NOMO-1 treated with DMSO at 0.1 percent for 48 hours (cell line): ENCODE data around the gene OR4K5.
A peak's percentile ranks its signal among the peaks of the same experiment; 100 is the strongest.
"Not testable (repeated sequence)": the region's sequence is repeated elsewhere in the genome, so short reads cannot be mapped to it uniquely, and the experiment has no call there.

Source experiments
- DNase-seq: peaks from one replicate; lab custom pipeline; 2025; ENCODE audit not compliant: unreplicated experiment; lab: John Stamatoyannopoulos, UW

The OR4K5 gene, protein sequence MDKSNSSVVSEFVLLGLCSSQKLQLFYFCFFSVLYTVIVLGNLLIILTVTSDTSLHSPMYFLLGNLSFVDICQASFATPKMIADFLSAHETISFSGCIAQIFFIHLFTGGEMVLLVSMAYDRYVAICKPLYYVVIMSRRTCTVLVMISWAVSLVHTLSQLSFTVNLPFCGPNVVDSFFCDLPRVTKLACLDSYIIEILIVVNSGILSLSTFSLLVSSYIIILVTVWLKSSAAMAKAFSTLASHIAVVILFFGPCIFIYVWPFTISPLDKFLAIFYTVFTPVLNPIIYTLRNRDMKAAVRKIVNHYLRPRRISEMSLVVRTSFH

DNA sequence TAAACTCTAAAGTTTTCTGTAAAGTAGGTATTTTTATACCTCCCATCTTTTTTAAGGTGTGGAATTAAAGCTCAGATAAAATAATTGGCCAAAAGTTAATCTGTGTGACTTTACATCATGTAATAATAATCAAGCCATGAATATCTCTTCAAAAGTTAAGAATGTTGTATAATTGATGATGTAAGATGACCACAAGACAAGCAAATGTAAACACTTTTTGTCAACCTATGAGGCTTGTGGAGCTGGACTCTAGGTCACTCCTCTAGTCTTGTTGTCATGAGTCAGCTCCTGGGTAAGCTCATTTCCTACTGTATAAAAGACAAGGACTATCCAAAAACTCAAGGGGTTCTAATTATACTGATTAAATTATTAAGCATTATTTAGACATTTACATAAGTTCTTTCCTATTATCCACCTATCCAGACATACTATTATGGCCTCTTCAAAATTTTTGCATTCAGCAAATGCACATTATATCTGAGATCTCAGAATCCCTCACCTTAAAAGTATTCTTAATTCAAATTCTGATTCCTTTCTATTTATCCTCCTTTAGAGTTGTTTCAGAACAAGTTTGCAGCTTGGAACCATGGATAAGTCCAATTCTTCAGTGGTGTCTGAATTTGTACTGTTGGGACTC lies at the start of gene OR4K5:
OR4K5 (plus strand) TSS at position 587 of the 637 bp plus-strand sequence; CDS start at position 587, 0 bp downstream.
- DNase-seq, result no peak

DNA sequence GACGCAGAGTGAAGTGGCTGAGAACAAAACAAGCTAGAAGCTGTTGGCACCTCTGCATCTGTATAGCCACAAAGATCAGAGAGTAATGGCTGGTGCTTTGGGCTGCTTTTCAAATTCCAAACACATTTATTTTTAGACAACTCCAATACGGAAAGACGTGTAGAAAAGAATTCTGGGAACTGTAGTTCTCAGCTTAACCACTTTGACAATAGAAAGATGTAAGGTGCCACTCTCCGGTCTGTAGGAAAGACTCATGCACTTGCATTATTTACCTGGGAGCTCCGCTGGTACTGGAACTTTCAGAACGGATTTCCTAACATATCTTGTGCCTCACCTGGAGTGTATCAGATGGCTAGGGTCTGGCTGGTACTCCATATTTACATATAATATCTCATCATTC lies 47.2 kb upstream of the OR4K5 start:
- DNase-seq, result no peak

DNA sequence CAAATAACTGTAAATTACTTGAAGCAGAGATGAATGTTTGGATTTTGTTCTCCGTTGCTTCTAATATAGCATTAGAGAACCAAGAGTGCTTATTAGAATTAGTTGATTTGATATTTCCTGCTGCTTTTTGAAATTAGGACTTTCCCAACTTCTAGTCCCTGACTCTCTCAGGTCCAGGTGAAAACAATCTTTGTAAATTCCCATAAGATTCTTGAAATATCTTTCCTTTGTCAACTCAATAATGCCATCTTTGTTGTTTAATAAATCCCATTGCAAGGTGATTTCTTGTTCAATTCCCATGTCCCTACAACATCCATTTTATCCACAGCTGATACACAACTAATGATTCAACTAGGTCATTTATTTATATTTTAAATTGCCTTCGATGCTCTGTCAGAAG lies 45.6 kb upstream of the OR4K5 start, which contains the start of gene OR4K2:
OR4K2 (plus strand) TSS at position 301 of the 400 bp plus-strand sequence. CDS start 1,126 bp downstream, outside the sequence.
- no peak for DNase-seq

DNA sequence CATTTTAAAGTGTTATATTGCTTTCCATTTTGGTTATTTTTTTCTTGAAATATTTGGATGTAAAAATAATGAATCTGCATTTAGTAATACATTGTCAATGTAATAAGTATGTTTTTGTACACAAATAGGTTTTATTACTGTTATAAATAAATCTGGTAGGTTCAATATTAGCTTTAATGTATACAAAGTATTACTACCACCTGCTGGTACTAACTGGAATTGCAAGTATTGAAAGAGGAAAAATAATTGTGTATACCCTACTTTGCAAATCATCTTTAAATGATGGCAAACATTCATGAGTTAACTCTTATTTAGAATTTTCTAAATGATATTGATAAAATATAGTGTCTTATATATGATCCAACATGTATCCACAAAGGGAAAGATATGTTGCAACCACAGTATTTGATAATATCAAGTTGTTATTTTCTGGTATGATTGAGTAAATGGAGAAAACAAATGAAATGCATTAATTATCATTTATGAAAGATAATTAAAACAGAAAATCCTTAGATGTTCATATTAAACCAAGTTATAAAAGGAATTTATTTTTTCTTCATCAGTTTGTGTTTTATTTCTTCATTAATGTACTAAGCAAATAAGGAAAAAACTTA lies 42.3 kb upstream of the OR4K5 start:
- no peak for DNase-seq

DNA sequence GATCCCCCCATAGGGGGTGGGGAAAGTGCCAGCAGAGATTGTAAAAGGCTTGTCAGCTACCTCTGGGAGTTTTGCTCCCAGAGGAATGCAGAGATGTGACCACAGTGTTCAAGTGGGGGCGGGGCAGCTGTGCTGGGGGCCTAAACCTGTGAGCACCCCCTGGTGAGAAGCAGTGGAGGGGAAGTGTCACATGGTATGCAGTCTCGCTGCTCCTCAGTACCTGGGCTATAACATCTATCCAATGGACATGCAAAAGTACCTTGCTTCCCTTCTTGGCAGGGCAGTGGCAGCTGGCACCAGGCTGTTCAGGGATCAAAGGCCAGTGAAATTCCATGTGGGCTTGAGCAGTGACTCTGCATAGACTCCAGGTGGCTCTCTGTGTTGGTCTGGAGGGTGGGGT lies 25.1 kb upstream of the OR4K5 start:
- DNase-seq, result no peak

DNA sequence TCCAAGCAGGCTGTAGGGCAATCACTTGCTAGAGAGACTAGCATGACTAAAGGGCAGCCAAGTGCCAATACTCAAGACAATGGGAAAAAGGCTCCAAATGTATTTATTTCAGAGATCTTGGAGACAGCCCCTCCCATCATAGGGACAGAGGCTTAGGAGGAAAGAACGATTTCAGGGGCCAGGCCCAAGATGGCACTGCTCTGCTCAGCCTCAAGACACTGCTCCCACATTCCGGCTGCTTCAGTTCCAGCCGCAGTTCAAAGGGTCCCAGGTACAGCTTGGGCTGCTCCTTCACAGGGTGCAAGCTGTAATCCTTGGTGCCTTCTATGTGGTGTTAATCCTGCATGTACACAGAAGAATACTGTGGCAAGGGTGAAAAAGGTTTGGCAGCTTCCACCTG lies 19.4 kb upstream of the OR4K5 start:
- no peak for DNase-seq

DNA sequence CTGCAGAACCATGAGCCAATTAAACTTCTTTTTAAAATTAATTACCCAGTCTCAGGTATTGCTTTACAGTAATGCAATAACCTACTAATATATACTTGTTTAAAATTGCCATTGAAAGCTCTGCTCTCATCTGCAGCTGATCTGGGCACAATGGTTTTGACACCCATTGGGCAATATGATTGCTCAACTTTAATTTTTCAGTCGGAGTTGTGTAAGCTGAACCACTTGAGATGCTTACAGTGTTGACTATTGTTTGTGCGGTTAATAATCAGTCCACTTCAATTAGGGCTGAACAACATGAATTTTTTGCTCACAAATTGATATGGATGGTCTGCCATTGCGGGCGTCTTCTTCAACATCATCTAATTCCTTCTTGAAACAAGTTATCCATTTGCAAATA lies 18.0 kb upstream of the OR4K5 start:
- peak; percentile 76 for DNase-seq

DNA sequence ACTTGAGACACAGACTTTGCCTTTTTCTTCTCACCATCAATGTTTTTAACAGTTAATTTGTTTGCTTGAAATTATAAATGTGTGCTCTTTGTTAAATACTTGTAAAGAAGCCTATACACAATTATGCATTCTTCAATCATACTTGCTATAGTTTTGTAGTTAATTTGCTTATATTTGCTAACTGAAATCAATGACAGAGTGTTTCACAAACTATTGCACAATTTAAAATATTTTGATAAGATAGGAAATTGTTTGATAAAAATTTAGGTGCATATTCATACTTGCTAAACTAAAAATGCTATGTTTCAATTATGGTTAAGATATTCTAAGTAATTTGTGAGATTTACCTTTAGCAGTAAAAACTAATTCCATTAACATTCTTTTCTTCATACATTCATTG lies 13.7 kb upstream of the OR4K5 start:
- no peak for DNase-seq

DNA sequence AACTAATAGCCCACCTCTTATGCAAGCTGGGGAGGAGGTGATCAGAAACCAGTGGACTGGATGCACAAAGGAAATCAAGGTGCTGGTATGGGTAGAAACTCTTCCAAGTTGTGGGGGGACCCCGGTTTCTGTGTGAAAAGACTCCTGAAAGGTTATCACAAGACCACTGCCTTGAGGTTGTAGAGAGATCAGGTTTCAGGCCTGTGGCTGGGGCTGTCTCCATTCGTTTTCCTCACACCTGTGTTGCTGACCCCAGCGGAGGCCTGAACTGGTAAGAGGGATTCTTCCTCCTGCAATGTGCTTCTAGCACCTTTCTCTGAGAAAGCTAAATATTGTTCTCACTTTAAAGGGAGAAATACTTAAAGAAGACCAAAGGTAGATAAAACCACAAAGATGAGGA lies 9.3 kb upstream of the OR4K5 start:
- no peak for DNase-seq

DNA sequence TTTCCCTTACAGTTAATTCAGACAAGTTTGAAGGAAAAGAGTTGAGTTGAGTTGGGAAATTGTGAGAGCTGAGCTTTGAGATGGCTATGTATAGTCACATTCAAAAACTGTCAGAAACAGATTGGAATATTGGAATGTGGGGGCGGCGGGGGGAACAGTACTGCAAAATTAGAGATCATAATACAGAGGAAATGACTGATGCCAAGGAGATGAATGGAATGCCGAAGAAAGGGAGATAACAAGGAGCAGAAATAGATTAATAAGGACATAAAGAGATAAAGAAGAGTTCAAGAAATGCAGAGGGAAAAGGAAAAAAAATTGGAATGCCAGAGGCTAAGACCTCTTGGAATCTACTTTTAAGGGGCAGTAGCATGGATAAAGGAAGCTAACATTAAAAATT lies 3.2 kb upstream of the OR4K5 start:
- no peak for DNase-seq

DNA sequence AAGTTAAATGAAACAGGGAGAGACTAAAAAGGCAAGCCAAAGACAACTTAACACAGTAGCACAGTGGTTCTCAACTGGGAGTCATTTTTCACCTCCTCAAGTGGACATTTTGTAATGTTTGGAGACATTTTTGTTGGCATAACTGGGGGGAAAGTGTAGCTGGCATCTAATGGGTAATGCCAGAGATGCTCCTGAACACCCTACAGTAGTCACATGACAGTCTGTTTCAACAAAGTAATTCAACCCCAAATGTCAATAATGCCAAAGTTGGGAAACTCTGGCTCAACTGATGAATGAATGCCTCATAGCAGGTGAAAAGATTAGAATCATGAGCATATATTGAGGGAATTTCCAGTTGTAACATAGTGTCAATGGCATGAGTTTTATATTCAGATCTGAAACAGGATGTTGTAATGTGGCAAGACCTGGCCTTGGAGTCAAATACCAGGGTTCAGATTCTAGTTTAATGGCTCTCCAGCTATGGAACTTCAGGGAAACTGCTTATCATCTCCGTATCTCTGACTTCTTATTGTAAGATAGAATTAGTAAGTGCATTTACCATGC lies 2.4 kb upstream of the OR4K5 start:
- DNase-seq, result no peak

DNA sequence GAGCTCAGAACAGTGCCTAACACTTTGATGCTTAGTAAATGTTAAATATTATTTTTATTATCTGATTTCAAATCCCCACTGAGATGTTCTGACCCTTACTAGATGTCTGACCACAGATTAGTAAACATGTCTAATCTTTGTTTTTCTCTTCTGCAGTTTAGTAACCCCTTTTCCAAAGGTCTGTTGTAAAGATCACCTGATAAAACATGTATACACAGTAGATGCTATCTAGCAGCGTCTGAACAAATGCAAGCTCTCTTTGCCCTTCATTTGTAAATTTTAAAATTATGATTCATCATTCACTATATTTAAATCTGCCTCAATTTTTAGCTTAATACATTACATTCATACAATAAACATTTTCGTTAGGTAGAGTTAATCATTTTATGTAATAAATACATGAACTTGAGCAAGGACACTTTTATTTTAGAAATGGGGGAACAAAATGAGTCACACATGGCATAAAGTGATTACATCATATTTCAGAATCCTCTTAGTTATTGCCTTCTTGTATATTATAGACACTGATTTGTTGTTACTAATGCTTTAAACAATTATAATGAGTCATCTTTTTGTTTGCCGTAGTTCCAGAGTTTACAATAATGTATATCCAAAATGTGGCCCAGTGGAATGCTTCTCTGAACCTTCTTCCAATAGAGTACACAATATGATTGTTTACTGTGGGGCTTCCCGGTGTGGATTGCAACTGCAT lies 1.7 kb upstream of the OR4K5 start:
- no peak for DNase-seq

DNA sequence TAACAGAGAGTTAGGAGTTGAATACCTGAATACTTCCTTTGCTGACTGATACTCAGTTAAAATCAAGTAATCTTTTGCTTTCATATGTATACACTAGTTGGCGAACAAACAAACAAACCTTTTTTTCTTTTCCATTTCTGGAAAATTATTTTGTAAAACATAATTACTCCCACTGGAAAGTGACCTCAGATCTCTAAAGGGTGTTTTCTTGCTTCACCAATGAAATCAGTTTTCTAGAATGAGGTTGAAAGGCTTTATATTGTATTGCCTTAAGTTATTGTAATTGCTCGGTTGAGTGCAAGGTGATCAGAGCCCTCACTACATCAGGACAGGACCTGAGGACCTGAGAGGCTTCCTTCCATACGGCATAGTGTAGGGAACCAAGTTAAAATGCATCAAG lies 10.2 kb downstream of the OR4K5 start, which contains the start of gene OR4K1:
OR4K1 (plus strand) TSS at position 301 of the 400 bp plus-strand sequence. CDS start 4,750 bp downstream, outside the sequence.
- DNase-seq, result no peak

DNA sequence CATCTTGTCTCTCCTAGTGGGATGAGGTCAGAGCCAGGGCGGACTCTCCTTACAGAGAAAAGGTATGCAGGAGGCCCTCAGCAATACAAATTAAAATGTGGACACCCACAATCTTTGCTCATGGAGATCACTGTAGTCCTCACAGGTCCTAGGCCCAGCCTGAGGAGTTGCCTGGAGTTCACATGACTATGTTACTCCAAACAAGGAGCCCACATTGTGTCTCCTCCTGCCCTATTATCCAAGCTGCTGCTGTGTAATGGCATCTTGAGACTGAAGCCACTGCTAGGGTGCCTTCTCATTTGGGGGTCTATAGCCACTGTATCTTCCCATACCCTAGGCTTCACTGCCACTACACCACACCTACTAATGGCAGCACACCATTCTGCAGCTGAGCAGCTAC lies 21.3 kb downstream of the OR4K5 start:
- DNase-seq, result no peak

DNA sequence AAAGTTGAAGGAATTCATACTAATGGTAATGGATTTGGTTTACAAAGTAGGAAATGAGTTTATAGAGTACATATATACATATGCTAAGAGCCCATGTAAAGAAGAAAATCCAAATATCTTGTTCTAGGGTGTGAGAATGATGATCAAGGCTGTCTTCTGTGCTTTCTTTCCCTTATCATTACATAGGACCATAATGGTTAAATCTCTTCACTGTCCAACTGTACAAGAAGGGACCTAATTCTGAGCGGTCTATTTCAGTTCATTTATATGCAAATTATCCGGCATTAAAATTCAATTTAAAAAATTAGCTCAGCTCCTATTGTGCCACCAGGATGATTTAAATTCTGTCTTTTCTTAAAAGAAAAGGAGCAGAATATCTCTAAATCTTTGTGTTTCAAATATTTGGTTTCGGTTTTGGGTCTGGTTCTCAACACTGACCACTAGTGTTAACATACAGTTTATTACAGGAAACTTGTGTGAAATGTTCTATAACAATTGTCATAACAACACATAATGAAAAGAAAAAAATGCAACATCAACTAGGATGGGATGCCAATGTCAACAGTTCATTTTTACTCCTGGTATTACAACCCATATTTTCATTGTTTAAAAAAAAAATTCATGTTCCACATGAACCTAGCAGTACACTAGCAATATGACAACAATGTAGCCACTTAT lies 27.1 kb downstream of the OR4K5 start:
- DNase-seq, result no peak

DNA sequence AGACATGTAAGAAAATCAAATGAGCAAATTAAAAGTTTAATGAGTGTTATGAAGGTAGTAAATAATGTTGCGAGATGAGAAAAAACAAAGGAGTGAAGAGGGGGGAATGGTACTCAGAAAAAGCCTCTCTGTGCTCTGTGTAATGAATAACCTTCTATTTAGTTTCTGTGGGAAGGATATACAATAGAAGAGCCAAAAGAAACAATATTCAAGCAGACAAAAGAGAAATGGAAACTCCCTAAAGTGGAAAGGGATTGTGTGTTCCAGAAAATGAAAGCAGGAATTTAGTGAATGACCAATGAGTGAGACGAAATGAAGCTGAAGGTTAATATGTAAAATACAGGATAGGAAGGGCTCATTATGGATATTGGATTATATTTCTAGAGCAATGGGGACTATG lies 28.8 kb downstream of the OR4K5 start:
- no peak for DNase-seq

DNA sequence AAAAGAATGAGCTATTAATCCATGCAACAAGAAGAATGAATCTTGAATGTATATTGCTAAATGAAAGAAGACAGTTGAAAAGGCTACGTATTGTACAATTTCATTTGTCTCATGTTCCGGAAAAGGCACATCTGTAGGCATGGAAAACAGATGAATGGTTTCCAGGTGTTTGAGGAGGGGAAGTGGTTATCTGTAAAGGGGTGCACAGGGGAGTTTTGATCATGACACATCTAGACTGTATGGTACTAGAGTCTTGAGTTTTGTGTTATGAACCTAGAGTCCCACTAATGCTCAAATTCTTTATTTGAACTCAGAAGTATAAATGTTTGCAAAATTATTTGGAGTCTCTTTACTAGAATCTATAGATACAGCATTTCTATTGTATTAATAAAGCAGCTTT lies 49.3 kb downstream of the OR4K5 start:
- DNase-seq, result not testable (repeated sequence)
